Measurements from ENCODE around the gene PRDM16. TPM values are rescaled to one million over a fixed set of nuclear protein-coding genes. Genes with fewer than 3 reads are reported as not detected.

The PRDM16 gene
- total and polyA plus RNA-seq, 3 donors from 2014 or later, result 2.1 to 5.6 (median 4.7) TPM

DNA sequence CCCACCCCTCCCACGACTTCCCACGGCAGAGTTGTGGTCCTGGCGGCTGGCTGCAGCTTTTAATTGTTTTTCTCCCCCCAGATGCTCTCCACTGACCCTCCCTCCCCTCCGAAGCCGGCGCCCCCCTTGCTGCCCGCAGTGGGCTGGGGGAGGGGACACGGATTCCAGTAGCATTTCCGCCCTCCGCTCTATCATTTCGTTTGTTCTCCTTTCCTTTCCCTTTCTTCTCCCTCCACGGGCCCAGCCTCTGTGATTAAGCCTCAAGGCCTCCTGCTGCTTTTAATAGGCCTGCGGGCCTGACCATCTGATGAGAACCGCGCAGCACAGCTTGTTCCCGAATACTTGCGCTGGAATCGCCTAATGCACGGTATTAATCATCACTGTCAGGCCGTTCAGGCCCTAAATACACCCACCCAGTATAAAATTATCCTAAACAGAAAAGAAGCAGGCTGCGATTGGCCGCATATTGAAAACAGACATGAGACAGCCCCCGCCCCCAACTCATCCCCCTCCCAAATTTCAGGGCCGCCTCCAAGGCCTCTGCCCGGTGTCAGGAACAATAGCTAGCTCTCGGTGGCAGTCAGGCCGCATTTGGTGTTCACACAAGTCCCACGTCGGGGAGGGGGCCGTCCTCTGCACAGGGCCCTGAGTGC, 283.4 kb downstream of the PRDM16 start:
- WGBS, 2 donors, result 32 to 43% methylated on average over 27 to 30 of the region's 30 CpGs
- Histone ChIP-seq H3K27me3 (no peaks in the 10 kb centered on the region), H3K27ac (peak overlapping the region; percentile 88 to 93), H3K4me3 (no peak overlapping the region), H3K4me1 (peaks cover 57% of the 10 kb centered on the region), H3K36me3 (ENCODE audit: low read depth, missing control alignments) (no peaks in the 10 kb centered on the region), H3K9me3 (no peaks in the 10 kb centered on the region)
- TF ChIP-seq, protein P1, sequence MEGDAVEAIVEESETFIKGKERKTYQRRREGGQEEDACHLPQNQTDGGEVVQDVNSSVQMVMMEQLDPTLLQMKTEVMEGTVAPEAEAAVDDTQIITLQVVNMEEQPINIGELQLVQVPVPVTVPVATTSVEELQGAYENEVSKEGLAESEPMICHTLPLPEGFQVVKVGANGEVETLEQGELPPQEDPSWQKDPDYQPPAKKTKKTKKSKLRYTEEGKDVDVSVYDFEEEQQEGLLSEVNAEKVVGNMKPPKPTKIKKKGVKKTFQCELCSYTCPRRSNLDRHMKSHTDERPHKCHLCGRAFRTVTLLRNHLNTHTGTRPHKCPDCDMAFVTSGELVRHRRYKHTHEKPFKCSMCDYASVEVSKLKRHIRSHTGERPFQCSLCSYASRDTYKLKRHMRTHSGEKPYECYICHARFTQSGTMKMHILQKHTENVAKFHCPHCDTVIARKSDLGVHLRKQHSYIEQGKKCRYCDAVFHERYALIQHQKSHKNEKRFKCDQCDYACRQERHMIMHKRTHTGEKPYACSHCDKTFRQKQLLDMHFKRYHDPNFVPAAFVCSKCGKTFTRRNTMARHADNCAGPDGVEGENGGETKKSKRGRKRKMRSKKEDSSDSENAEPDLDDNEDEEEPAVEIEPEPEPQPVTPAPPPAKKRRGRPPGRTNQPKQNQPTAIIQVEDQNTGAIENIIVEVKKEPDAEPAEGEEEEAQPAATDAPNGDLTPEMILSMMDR (IDR thresholded peaks at IDR 0.05), result no peak
- TF ChIP-seq POLR2A (IDR thresholded peaks at IDR 0.05), result no peak
- intact Hi-C loops (cut with DNase I; ENCODE audit: low total_unique reads), result no loop called here
- peak; percentile 85 for DNase-seq

DNA sequence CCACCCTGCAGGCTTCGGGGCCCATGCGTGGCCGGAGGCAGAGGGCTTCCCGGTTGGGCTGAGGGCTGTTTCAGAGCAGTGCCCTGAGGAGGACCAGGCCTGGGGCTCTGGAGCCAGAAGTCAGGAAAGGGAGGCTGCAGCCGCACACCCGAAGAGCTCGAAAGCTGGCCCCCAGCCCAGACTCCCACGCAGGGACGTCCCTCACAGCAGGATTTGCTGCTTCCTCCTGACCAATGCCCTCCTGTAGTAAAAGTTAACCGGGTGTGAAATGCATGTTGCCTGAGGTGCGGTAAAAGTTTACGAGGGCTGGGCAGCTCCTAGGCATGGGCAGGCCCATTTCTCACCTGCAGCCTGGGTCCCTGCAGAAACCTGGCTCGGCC, 283.9 kb downstream of the PRDM16 start:
- 17 to 24% methylated on average over 8 to 12 of the region's 13 CpGs for WGBS, 2 donors
- intact Hi-C loops (cut with DNase I; ENCODE audit: low total_unique reads), result no loop called here
- Histone ChIP-seq H3K9me3 (no peaks in the 10 kb centered on the region), H3K27me3 (no peaks in the 10 kb centered on the region), H3K4me3 (no peak overlapping the region), H3K36me3 (ENCODE audit: low read depth, missing control alignments) (no peaks in the 10 kb centered on the region), H3K4me1 (peaks cover 57% of the 10 kb centered on the region), H3K27ac (peak overlapping the region; percentile 60 to 93)
- TF ChIP-seq POLR2A (IDR thresholded peaks at IDR 0.05), result no peak
- TF ChIP-seq, protein P1 (IDR thresholded peaks at IDR 0.05), result no peak
- peak; percentile 85 for DNase-seq

DNA sequence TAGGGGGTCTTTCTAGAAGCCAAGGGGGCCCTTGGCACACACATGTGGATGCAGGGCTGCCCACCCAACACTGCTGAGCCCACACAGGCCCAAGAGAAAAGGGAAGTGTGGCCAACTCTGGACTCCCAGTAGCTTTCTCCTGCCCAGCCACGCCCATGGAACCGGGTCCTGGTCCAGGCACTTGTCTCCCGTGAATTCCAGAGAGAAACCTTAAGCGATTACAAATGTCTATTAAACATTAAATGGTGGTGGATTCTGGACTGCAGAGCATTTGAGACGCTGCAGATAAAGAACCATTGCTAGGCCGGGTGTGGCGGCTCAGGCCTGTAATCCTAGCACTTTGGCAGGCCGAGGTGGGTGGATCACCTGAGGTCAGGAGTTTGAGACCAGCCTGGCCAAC, 284.9 kb downstream of the PRDM16 start:
- Histone ChIP-seq H3K36me3 (ENCODE audit: low read depth, missing control alignments) (no peaks in the 10 kb centered on the region), H3K4me1 (peaks cover 50% of the 10 kb centered on the region), H3K27me3 (no peaks in the 10 kb centered on the region), H3K4me3 (no peak overlapping the region), H3K27ac (no peak overlapping the region), H3K9me3 (no peaks in the 10 kb centered on the region)
- TF ChIP-seq POLR2A (IDR thresholded peaks at IDR 0.05), result no peak
- TF ChIP-seq, protein P1 (IDR thresholded peaks at IDR 0.05), result no peak
- WGBS, 2 donors, result 89 to 98% methylated on average over 8 of the region's 8 CpGs
- intact Hi-C loops (cut with DNase I; ENCODE audit: low total_unique reads), result no loop called here
- no peak for DNase-seq

DNA sequence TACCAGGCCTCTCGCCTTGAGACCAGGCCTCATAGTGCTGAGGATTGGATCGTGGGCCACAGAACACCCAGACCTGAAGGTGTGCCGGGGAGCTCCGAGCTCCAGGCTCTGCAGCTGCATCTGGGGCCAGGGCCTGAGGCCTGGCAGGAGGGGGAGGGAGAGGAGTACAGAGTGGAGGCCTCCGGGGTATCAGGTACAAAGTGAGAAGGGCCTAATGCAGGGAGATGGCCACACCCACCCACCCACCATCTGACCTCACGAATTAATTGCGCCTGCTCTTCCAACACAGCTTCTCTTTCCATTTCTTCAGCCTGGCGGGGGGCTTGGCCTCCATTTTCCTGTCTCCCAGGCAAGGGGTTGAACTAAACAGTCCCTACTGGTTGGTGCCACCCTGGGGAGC, 286.1 kb downstream of the PRDM16 start:
- Histone ChIP-seq H3K4me1 (peaks cover 38% of the 10 kb centered on the region), H3K27ac (no peak overlapping the region), H3K27me3 (no peaks in the 10 kb centered on the region), H3K4me3 (no peak overlapping the region), H3K36me3 (ENCODE audit: low read depth, missing control alignments) (no peaks in the 10 kb centered on the region), H3K9me3 (no peaks in the 10 kb centered on the region)
- intact Hi-C loops (cut with DNase I; ENCODE audit: low total_unique reads), result no loop called here
- no peak for TF ChIP-seq POLR2A (IDR thresholded peaks at IDR 0.05)
- no peak for DNase-seq
- 94 to 96% methylated on average over 6 to 8 of the region's 8 CpGs for WGBS, 2 donors

DNA sequence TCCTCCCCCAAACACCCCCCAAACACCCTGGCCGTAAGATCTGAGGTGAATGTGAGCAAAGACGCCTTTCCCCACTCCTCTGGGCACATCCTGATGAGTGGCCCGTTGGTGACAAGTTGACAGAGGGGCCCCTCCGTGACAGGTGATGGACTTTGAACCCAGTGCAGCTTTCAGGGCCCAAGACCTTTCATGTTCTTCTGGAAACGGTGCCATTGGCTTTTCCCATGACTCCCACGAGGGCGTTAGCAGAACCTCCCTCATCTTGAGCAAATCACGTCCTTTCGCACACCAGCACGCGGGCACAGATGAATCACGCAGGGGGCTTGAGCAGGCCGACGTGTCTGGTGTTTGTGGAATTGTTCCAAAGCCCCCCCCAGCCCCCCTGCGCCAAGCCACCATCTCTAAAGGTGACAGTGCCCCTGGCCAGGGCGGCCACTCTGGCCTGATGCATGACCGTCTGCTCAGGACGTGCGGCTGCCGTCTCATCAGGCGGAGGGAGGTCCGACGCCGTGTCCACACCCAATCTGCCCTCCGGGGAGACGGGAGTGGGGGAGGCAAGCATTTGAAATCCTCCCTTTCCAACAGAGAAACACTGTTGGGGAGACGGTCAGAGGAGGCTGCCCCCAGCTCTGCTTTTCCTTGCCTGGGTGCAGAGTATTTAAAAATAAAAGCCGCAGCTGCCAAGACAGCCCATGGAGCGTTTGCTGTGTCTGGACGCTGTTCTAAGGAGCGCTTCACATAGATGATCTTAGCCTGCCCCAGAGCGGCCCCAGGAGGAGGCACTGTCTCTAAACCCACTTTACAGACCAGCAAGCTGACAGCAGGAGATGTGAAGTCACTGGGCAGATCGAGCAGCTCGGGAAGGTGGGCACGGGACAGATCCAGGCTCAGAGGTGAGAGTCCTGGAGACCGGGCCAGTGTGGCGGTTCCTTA, 287.2 kb downstream of the PRDM16 start:
- Histone ChIP-seq H3K4me3 (no peak overlapping the region), H3K27me3 (no peaks in the 10 kb centered on the region), H3K4me1 (peaks cover 28% of the 10 kb centered on the region), H3K27ac (no peak overlapping the region), H3K9me3 (no peaks in the 10 kb centered on the region), H3K36me3 (ENCODE audit: low read depth, missing control alignments) (no peaks in the 10 kb centered on the region)
- DNase-seq, result no peak
- TF ChIP-seq, protein P1 (IDR thresholded peaks at IDR 0.05), result no peak
- TF ChIP-seq POLR2A (IDR thresholded peaks at IDR 0.05), result no peak
- 81 to 90% methylated on average over 16 to 37 of the region's 37 CpGs for WGBS, 2 donors
- intact Hi-C loops (cut with DNase I; ENCODE audit: low total_unique reads), result no loop called here

All from testis (tissue), 3 donors.